ENCODE data around the gene PPP6C. TPM values are rescaled to one million over a fixed set of nuclear protein-coding genes. Genes with fewer than 3 reads are reported as not detected.

PPP6C gene
- total and polyA plus RNA-seq, 2 of the 13 experiments (the other 11 are each of a cell fraction or from before 2014, with no cell fraction given) = 18.5 to 20.9 TPM

DNA sequence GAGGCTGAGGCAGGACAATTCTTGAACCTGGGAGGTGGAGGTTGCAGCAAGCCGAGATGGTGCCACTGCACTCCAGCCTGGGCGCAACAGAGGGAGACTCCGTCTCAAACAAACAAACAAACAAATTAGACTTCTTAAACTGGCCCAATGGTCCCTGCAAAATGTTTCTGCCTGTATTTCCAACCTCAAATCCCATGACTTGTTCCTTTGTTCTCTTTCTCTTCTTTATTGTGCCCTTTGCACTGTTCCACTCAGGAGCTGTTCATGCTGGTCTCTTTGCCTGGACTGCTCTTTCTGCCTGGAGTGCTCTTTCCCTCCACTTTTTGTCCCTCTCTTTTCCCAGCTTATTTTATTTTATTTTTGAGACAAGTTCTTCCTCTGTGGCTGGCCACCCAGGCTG is 14.9 kb upstream of the PPP6C start:
- Histone ChIP-seq H3K9me3 (ENCODE audit: low read length) (no peaks in the 10 kb centered on the region), H3K79me2 (ENCODE audit: insufficient read depth, low read length) (peaks cover 10% of the 10 kb centered on the region), H2AFZ (ENCODE audit: low read length) (no peak overlapping the region), H3K27ac (ENCODE audit: extremely low read length, insufficient read depth, low read length) (peak overlapping the region; percentile 67), H3K27me3 (ENCODE audit: control insufficient read depth in 1 of 2, insufficient read depth in 2 of 2, low read length in 2 of 2) (no peaks in the 10 kb centered on the region), H3K4me3 (replicated peaks in 1 of 3; ENCODE audit: insufficient read depth in 1 of 3, low read depth in 2 of 3, low read length in 3 of 3) (no peak overlapping the region), H4K20me1 (ENCODE audit: insufficient read depth, low read length) (no peaks in the 10 kb centered on the region), H3K36me3 (replicated peaks in 1 of 2; ENCODE audit: control insufficient read depth in 1 of 2, insufficient read depth in 2 of 2, low read length in 2 of 2) (peaks cover 9 to 36% of the 10 kb centered on the region in 2 experiments), H3K4me2 (ENCODE audit: low read depth, low read length) (peak overlapping the region; percentile 55), H3K9ac (ENCODE audit: insufficient read depth, low read depth, low read length) (0 out of 2 replicates have a peak overlapping the region, but pooled peaks have one; percentile 39), H3K4me1 (ENCODE audit: insufficient read depth, low read length) (peaks cover 36% of the 10 kb centered on the region)
- ChIA-PET POLR2A (interaction anchor here (0.7 to 3.2 kb wide), 3 partner anchors 9 to 37 kb away, joined by 3 to 20 read pairs (median 4); partner anchors contain the start of gene HSPA5), CTCF (ENCODE audit: low intra/inter-chr PET ratio, low total read pairs) (no interaction called here)
- in situ Hi-C loops (cut with HindIII; ENCODE audit: extremely low pct_ligation_motif_present, low pct_unique_long_range_greater_than_20kb) (no loop called here), intact Hi-C loops (cut with micrococcal nuclease; ENCODE audit: unreplicated experiment) (no loop called here)
- FAIRE-seq = peak; percentile 78
- 61% methylated on average over 3 of the region's 3 CpGs for WGBS (ENCODE audit: low lambda C conversion rate)
- no TSS peak for BruUV-seq (replicated peaks)
- peak; percentile 20; the same call in 2 of the 3 replicates for ATAC-seq
- peak; percentile 74 for DNase-seq (ENCODE audit: low spot score)
- peak; percentile 71 for TF ChIP-seq FOXP4 (CRISPR knock-in tag; IDR thresholded peaks at IDR 0.05)
- TF ChIP-seq HNF4A (CRISPR knock-in tag; IDR thresholded peaks at IDR 0.05) = peak; percentile 69
- TF ChIP-seq, protein P1, sequence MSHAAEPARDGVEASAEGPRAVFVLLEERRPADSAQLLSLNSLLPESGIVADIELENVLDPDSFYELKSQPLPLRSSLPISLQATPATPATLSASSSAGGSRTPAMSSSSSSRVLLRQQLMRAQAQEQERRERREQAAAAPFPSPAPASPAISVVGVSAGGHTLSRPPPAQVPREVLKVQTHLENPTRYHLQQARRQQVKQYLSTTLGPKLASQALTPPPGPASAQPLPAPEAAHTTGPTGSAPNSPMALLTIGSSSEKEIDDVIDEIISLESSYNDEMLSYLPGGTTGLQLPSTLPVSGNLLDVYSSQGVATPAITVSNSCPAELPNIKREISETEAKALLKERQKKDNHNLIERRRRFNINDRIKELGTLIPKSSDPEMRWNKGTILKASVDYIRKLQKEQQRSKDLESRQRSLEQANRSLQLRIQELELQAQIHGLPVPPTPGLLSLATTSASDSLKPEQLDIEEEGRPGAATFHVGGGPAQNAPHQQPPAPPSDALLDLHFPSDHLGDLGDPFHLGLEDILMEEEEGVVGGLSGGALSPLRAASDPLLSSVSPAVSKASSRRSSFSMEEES (CRISPR knock-in tag; IDR thresholded peaks at IDR 0.05) = peak; percentile 62; the same call in 1 of the 2 replicates
- no peak for TF ChIP-seq ZNF326 (CRISPR knock-in tag; IDR thresholded peaks at IDR 0.05; ENCODE audit: borderline replicate concordance)
- peak; percentile 24; the same call in 1 of the 2 replicates for TF ChIP-seq SAP130 (CRISPR knock-in tag; IDR thresholded peaks at IDR 0.05; ENCODE audit: low read depth)
- 0 out of 2 replicates have a peak, but pooled peaks have one; percentile 50 for TF ChIP-seq NFKB2 (CRISPR knock-in tag; IDR thresholded peaks at IDR 0.05; ENCODE audit: borderline replicate concordance)
- TF ChIP-seq ZFP36L1 (CRISPR knock-in tag; IDR thresholded peaks at IDR 0.05) = no peak
- TF ChIP-seq MYC (CRISPR knock-in tag; IDR thresholded peaks at IDR 0.05; ENCODE audit: borderline replicate concordance) = 0 out of 2 replicates have a peak, but pooled peaks have one; percentile 19
- TF ChIP-seq HOXA3 (CRISPR knock-in tag; IDR thresholded peaks at IDR 0.05) = 0 out of 2 replicates have a peak, but pooled peaks have one; percentile 36
- TF ChIP-seq HNF4G (IDR thresholded peaks at IDR 0.05; ENCODE audit: borderline replicate concordance, low read depth, low read length) = peak; percentile 62; the same call in 1 of the 2 replicates
- TF ChIP-seq HNF4G (CRISPR knock-in tag; IDR thresholded peaks at IDR 0.05; ENCODE audit: borderline replicate concordance, low read depth) = no peak
- 0 out of 2 replicates have a peak, but pooled peaks have one; percentile 32 for TF ChIP-seq MTERF4 (CRISPR knock-in tag; IDR thresholded peaks at IDR 0.05)
- 0 out of 2 replicates have a peak, but pooled peaks have one; percentile 43 for TF ChIP-seq ZSCAN5A (CRISPR knock-in tag; IDR thresholded peaks at IDR 0.05; ENCODE audit: borderline replicate concordance)
- TF ChIP-seq SOX6 (IDR thresholded peaks at IDR 0.05) = no peak
- TF ChIP-seq SOX6 (CRISPR knock-in tag; IDR thresholded peaks at IDR 0.05) = peak; percentile 59
- peak; percentile 32; the same call in 1 of the 2 replicates for TF ChIP-seq PITX1 (CRISPR knock-in tag; IDR thresholded peaks at IDR 0.05)
- peak; percentile 44; the same call in 1 of the 2 replicates for TF ChIP-seq ELF4 (CRISPR knock-in tag; IDR thresholded peaks at IDR 0.05; ENCODE audit: borderline replicate concordance)
- no peak for TF ChIP-seq ZNF501 (CRISPR knock-in tag; IDR thresholded peaks at IDR 0.05)
- TF ChIP-seq FOXP1 (IDR thresholded peaks at IDR 0.05) = no peak
- TF ChIP-seq FOXP1 (CRISPR knock-in tag; IDR thresholded peaks at IDR 0.05) = peak; percentile 48; the same call in 1 of the 2 replicates
